ENCODE measurements around the gene IQCN. TPM values are rescaled to one million over a fixed set of nuclear protein-coding genes. Genes with fewer than 3 reads are reported as not detected.

Gene IQCN
- total and polyA plus RNA-seq, 10 of the 15 experiments (the other 5 are each of a cell fraction or from before 2014, with no cell fraction given) = 0.01 to 0.54 (median 0.23) TPM; not detected in 3

DNA sequence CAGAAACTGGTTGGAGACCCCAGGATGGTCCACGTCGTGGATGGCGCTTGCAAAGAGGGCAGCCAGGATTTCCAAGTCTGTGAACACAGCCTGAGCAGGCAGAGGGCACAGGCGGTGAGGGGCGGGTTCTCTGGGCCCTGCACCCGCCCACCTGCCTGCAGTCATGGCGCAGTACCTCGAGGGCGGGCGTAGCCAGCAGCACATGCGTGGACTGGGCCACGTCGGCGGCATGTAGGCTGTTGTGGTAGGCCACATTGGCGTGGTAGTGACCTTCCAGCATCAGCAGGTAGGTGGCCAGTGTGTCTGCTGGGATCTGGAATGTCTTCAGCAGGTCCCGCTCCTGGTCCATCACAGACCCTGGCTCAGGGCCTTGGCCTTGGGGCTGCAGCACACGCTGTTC, 56.1 kb downstream of the IQCN start (continued):
- TF ChIP-seq, protein P1, sequence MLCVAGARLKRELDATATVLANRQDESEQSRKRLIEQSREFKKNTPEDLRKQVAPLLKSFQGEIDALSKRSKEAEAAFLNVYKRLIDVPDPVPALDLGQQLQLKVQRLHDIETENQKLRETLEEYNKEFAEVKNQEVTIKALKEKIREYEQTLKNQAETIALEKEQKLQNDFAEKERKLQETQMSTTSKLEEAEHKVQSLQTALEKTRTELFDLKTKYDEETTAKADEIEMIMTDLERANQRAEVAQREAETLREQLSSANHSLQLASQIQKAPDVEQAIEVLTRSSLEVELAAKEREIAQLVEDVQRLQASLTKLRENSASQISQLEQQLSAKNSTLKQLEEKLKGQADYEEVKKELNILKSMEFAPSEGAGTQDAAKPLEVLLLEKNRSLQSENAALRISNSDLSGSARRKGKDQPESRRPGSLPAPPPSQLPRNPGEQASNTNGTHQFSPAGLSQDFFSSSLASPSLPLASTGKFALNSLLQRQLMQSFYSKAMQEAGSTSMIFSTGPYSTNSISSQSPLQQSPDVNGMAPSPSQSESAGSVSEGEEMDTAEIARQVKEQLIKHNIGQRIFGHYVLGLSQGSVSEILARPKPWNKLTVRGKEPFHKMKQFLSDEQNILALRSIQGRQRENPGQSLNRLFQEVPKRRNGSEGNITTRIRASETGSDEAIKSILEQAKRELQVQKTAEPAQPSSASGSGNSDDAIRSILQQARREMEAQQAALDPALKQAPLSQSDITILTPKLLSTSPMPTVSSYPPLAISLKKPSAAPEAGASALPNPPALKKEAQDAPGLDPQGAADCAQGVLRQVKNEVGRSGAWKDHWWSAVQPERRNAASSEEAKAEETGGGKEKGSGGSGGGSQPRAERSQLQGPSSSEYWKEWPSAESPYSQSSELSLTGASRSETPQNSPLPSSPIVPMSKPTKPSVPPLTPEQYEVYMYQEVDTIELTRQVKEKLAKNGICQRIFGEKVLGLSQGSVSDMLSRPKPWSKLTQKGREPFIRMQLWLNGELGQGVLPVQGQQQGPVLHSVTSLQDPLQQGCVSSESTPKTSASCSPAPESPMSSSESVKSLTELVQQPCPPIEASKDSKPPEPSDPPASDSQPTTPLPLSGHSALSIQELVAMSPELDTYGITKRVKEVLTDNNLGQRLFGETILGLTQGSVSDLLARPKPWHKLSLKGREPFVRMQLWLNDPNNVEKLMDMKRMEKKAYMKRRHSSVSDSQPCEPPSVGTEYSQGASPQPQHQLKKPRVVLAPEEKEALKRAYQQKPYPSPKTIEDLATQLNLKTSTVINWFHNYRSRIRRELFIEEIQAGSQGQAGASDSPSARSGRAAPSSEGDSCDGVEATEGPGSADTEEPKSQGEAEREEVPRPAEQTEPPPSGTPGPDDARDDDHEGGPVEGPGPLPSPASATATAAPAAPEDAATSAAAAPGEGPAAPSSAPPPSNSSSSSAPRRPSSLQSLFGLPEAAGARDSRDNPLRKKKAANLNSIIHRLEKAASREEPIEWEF (IDR thresholded peaks at IDR 0.05; ENCODE audit: insufficient replicate concordance, low read depth, low read length) = no peak
- TF ChIP-seq ATF3 (IDR thresholded peaks at IDR 0.05; ENCODE audit: borderline replicate concordance, extremely low read depth, low read depth, low read length) (no peak), NR2C2 (IDR thresholded peaks at IDR 0.05; ENCODE audit: borderline replicate concordance, control insufficient read depth, insufficient read length, low read depth) (no peak), ASH2L (IDR thresholded peaks at IDR 0.05; ENCODE audit: borderline replicate concordance, low read depth) (no peak)
- TF ChIP-seq, protein P2, sequence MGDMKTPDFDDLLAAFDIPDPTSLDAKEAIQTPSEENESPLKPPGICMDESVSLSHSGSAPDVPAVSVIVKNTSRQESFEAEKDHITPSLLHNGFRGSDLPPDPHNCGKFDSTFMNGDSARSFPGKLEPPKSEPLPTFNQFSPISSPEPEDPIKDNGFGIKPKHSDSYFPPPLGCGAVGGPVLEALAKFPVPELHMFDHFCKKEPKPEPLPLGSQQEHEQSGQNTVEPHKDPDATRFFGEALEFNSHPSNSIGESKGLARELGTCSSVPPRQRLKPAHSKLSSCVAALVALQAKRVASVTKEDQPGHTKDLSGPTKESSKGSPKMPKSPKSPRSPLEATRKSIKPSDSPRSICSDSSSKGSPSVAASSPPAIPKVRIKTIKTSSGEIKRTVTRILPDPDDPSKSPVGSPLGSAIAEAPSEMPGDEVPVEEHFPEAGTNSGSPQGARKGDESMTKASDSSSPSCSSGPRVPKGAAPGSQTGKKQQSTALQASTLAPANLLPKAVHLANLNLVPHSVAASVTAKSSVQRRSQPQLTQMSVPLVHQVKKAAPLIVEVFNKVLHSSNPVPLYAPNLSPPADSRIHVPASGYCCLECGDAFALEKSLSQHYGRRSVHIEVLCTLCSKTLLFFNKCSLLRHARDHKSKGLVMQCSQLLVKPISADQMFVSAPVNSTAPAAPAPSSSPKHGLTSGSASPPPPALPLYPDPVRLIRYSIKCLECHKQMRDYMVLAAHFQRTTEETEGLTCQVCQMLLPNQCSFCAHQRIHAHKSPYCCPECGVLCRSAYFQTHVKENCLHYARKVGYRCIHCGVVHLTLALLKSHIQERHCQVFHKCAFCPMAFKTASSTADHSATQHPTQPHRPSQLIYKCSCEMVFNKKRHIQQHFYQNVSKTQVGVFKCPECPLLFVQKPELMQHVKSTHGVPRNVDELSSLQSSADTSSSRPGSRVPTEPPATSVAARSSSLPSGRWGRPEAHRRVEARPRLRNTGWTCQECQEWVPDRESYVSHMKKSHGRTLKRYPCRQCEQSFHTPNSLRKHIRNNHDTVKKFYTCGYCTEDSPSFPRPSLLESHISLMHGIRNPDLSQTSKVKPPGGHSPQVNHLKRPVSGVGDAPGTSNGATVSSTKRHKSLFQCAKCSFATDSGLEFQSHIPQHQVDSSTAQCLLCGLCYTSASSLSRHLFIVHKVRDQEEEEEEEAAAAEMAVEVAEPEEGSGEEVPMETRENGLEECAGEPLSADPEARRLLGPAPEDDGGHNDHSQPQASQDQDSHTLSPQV (IDR thresholded peaks at IDR 0.05) = no peak
- TF ChIP-seq, protein P3, sequence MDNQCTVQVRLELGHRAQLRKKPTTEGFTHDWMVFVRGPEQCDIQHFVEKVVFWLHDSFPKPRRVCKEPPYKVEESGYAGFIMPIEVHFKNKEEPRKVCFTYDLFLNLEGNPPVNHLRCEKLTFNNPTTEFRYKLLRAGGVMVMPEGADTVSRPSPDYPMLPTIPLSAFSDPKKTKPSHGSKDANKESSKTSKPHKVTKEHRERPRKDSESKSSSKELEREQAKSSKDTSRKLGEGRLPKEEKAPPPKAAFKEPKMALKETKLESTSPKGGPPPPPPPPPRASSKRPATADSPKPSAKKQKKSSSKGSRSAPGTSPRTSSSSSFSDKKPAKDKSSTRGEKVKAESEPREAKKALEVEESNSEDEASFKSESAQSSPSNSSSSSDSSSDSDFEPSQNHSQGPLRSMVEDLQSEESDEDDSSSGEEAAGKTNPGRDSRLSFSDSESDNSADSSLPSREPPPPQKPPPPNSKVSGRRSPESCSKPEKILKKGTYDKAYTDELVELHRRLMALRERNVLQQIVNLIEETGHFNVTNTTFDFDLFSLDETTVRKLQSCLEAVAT (IDR thresholded peaks at IDR 0.05) = no peak
